GM23338 (cell line): ENCODE results near the gene RPL37. TPM values are rescaled to one million over a fixed set of nuclear protein-coding genes. Genes with fewer than 3 reads are reported as not detected.
A peak's percentile ranks its signal among the peaks of the same experiment; 100 is the strongest.

Experiments used
- ATAC-seq: fragments of 200-7000 bp; cut with Tn5 transposase; 3 replicates; pipeline ENCODE4 v1.9.1; 2020
- DNase-seq: peaks from one replicate; pipeline ENCODE4 v3.0.0-alpha.2; 2015; ENCODE audit warnings: low spot score
- H2AFZ ChIP-seq: fragments of 200-600 bp; sonication (generic); 2 replicates; pipeline ENCODE4 v1.8.0; 2016; ENCODE audit warnings: antibody characterized with exemption, mild to moderate bottlenecking, moderate library complexity
- H3F3A ChIP-seq: fragments of 200-600 bp; sonication (generic); replicated peaks from 2 replicates; pipeline ENCODE4 v1.8.0; 2017; ENCODE audit warnings: antibody characterized with exemption, mixed run types, low read depth
- H3K27ac ChIP-seq: fragments of 200-600 bp; sonication (generic); 2 replicates; pipeline ENCODE4 v1.6.1; 2016; ENCODE audit warnings: low read depth
- H3K27me3 ChIP-seq: fragments of 200-600 bp; sonication (generic); 2 replicates; pipeline ENCODE4 v1.8.0; 2016; ENCODE audit warnings: mild to moderate bottlenecking, mixed run types, moderate library complexity; ENCODE audit not compliant: insufficient read depth
- H3K36me3 ChIP-seq: fragments of 200-600 bp; sonication (generic); 2 replicates; pipeline ENCODE4 v1.8.0; 2016; ENCODE audit warnings: mild to moderate bottlenecking; ENCODE audit not compliant: insufficient read depth
- H3K4me1 ChIP-seq: fragments of 200-600 bp; sonication (generic); 2 replicates; pipeline ENCODE4 v1.8.0; 2016; ENCODE audit warnings: mild to moderate bottlenecking, moderate library complexity; ENCODE audit not compliant: insufficient read depth
- H3K4me2 ChIP-seq: fragments of 200-600 bp; sonication (generic); 2 replicates; pipeline ENCODE4 v1.7.1; 2017; ENCODE audit warnings: mixed run types
- H3K4me3 ChIP-seq: fragments of 200-600 bp; sonication (generic); 2 replicates; pipeline ENCODE4 v1.6.1; 2016; ENCODE audit warnings: mixed run types
- H3K79me2 ChIP-seq: fragments of 200-600 bp; sonication (generic); replicated peaks from 2 replicates; pipeline ENCODE4 v1.8.0; 2017; ENCODE audit warnings: mild to moderate bottlenecking; ENCODE audit not compliant: insufficient read depth
- H3K9me2 ChIP-seq: fragments of 200-600 bp; sonication (generic); 2 replicates; pipeline ENCODE4 v1.8.0; 2017; ENCODE audit not compliant: insufficient read depth
- H4K20me1 ChIP-seq: fragments of 200-600 bp; sonication (generic); replicated peaks from 2 replicates; pipeline ENCODE4 v1.8.0; 2017; ENCODE audit warnings: mild to moderate bottlenecking; ENCODE audit not compliant: insufficient read depth
- H3K27ac Mint-ChIP-seq: 2 replicates; pipeline ENCODE4 v1.8.0; 2020; ENCODE audit warnings: inconsistent platforms, mild to moderate bottlenecking, moderate library complexity, mixed read lengths
- H3K27me3 Mint-ChIP-seq: 3 replicates; pipeline ENCODE4 v1.8.0; 2022; ENCODE audit warnings: low read depth, mild to moderate bottlenecking, moderate library complexity, mixed read lengths, inconsistent platforms; ENCODE audit not compliant: insufficient read depth, poor library complexity
- H3K36me3 Mint-ChIP-seq: 3 replicates; pipeline ENCODE4 v1.8.0; 2021; ENCODE audit warnings: low read depth, mild to moderate bottlenecking, inconsistent platforms, moderate library complexity, mixed read lengths
- H3K4me1 Mint-ChIP-seq: 3 replicates; pipeline ENCODE4 v1.8.0; 2020; ENCODE audit warnings: mild to moderate bottlenecking, inconsistent platforms, mixed read lengths
- H3K4me3 Mint-ChIP-seq: 3 replicates; pipeline ENCODE4 v1.8.0; 2021; ENCODE audit warnings: moderate library complexity, mild to moderate bottlenecking, inconsistent platforms, mixed read lengths
- H3K9me3 Mint-ChIP-seq: 3 replicates; pipeline ENCODE4 v1.8.0; 2020; ENCODE audit warnings: moderate library complexity, mild to moderate bottlenecking, inconsistent platforms, mixed read lengths
- CREB1 ChIP-seq: fragments of 250-450 bp; sonication (Bioruptor Pico); IDR thresholded peaks from 2 replicates; pipeline ENCODE4 v1.5.0; 2020; ENCODE audit warnings: low read depth, mild to moderate bottlenecking, moderate library complexity
- ETS1 ChIP-seq: IDR thresholded peaks from 2 replicates; pipeline ENCODE4 v1.6.1; 2016; ENCODE audit warnings: antibody characterized with exemption
- EZH2 ChIP-seq: fragments of 200-600 bp; sonication (generic); IDR thresholded peaks from one replicate; pipeline ENCODE4 v1.8.0; 2017; ENCODE audit warnings: antibody characterized with exemption, mild to moderate bottlenecking, low read depth; ENCODE audit not compliant: unreplicated experiment
- EZH2phosphoT487 ChIP-seq: fragments of 200-600 bp; sonication (generic); IDR thresholded peaks from one replicate; pipeline ENCODE4 v1.8.1; 2018; ENCODE audit warnings: antibody characterized with exemption; ENCODE audit not compliant: unreplicated experiment
- JUNB ChIP-seq: IDR thresholded peaks from one replicate; pipeline ENCODE4 v1.6.1; 2016; ENCODE audit warnings: antibody characterized with exemption; ENCODE audit not compliant: unreplicated experiment
- NANOG ChIP-seq: IDR thresholded peaks from 2 replicates; pipeline ENCODE4 v1.6.1; 2016; ENCODE audit warnings: antibody characterized with exemption, borderline replicate concordance
- POLR2AphosphoS5 ChIP-seq: IDR thresholded peaks from 2 replicates; pipeline ENCODE4 v1.6.1; 2016; ENCODE audit warnings: antibody characterized with exemption, low read depth
- ZNF114 ChIP-seq: fragments of 250-450 bp; sonication (Bioruptor Pico); IDR thresholded peaks from 2 replicates; pipeline ENCODE4 v1.5.0; 2020; ENCODE audit warnings: mild to moderate bottlenecking, moderate library complexity
- ZNF331 ChIP-seq: fragments of 250-450 bp; sonication (Bioruptor Pico); IDR thresholded peaks from 2 replicates; pipeline ENCODE4 v1.5.0; 2020; ENCODE audit warnings: low read depth, mild to moderate bottlenecking, moderate library complexity
- polyA plus RNA-seq: library from polyadenylated mRNA; unstranded; fragments of >200 nt; fragmentation: Nextera tagmentation; extraction: Ambion mirVana; gene quantifications from 2 replicates; pipeline ENCODE4 v1.2.1, GENCODE V29; 2016
- total RNA-seq: library from RNA; depleted of rRNA; stranded (reverse); fragments of >200 nt; shearing (Covaris generic); gene quantifications from 2 replicates; pipeline ENCODE4 v1.2.3, GENCODE V29; 2014
- TF ChIP-seq, protein P1 (sequence below): fragments of 250-450 bp; sonication (Bioruptor Pico); IDR thresholded peaks from 2 replicates; pipeline ENCODE4 v1.5.0; 2020; ENCODE audit warnings: mild to moderate bottlenecking, moderate library complexity
- TF ChIP-seq, protein P2 (sequence below), 2 experiments: fragments of 200-600 bp in 1 of 2; sonication (generic) in 1 of 2; conservative IDR thresholded peaks; 2 replicates each; pipeline versions ENCODE4 v1.5.1 to v1.6.1; 2016 to 2017; ENCODE audit warnings: antibody characterized with exemption in 2 of 2, low read depth in 2 of 2, mild to moderate bottlenecking in 2 of 2, moderate library complexity in 1 of 2

The RPL37 gene
- total and polyA plus RNA-seq, 2 experiments from 2014 or later, result 104 to 3,283 TPM

DNA sequence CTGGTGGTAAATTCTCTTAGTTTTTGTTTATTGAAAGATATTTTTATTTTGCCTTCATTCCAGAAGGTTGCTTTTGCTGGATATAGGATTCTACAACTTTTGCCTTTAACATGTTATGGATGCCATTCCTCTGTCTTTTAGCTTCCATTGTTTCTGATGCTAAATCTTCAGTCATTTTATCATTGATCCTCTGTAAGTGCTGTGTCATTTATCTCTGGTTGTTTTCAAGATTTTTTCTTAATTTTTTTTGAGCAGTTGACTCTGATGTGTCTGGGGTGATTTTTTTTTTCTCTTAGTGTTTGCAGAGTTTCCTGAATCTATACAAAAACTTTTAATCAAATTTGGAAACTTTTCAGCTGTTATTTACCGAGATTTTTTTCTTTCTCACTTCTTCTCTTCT is 12.5 kb upstream of the RPL37 start:
- TF ChIP-seq ETS1, result no peak
- no peak for TF ChIP-seq ZNF114 (CRISPR knock-in tag)
- TF ChIP-seq, protein P1, sequence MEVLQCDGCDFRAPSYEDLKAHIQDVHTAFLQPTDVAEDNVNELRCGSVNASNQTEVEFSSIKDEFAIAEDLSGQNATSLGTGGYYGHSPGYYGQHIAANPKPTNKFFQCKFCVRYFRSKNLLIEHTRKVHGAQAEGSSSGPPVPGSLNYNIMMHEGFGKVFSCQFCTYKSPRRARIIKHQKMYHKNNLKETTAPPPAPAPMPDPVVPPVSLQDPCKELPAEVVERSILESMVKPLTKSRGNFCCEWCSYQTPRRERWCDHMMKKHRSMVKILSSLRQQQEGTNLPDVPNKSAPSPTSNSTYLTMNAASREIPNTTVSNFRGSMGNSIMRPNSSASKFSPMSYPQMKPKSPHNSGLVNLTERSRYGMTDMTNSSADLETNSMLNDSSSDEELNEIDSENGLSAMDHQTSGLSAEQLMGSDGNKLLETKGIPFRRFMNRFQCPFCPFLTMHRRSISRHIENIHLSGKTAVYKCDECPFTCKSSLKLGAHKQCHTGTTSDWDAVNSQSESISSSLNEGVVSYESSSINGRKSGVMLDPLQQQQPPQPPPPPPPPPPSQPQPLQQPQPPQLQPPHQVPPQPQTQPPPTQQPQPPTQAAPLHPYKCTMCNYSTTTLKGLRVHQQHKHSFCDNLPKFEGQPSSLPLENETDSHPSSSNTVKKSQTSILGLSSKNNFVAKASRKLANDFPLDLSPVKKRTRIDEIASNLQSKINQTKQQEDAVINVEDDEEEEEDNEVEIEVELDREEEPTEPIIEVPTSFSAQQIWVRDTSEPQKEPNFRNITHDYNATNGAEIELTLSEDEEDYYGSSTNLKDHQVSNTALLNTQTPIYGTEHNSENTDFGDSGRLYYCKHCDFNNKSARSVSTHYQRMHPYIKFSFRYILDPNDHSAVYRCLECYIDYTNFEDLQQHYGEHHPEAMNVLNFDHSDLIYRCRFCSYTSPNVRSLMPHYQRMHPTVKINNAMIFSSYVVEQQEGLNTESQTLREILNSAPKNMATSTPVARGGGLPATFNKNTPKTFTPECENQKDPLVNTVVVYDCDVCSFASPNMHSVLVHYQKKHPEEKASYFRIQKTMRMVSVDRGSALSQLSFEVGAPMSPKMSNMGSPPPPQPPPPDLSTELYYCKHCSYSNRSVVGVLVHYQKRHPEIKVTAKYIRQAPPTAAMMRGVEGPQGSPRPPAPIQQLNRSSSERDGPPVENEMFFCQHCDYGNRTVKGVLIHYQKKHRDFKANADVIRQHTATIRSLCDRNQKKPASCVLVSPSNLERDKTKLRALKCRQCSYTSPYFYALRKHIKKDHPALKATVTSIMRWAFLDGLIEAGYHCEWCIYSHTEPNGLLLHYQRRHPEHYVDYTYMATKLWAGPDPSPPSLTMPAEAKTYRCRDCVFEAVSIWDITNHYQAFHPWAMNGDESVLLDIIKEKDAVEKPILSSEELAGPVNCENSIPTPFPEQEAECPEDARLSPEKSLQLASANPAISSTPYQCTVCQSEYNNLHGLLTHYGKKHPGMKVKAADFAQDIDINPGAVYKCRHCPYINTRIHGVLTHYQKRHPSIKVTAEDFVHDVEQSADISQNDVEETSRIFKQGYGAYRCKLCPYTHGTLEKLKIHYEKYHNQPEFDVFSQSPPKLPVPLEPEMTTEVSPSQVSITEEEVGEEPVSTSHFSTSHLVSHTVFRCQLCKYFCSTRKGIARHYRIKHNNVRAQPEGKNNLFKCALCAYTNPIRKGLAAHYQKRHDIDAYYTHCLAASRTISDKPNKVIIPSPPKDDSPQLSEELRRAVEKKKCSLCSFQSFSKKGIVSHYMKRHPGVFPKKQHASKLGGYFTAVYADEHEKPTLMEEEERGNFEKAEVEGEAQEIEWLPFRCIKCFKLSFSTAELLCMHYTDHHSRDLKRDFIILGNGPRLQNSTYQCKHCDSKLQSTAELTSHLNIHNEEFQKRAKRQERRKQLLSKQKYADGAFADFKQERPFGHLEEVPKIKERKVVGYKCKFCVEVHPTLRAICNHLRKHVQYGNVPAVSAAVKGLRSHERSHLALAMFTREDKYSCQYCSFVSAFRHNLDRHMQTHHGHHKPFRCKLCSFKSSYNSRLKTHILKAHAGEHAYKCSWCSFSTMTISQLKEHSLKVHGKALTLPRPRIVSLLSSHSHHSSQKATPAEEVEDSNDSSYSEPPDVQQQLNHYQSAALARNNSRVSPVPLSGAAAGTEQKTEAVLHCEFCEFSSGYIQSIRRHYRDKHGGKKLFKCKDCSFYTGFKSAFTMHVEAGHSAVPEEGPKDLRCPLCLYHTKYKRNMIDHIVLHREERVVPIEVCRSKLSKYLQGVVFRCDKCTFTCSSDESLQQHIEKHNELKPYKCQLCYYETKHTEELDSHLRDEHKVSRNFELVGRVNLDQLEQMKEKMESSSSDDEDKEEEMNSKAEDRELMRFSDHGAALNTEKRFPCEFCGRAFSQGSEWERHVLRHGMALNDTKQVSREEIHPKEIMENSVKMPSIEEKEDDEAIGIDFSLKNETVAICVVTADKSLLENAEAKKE, result no peak
- no peak for TF ChIP-seq EZH2
- no peak for TF ChIP-seq JUNB
- no peak for TF ChIP-seq NANOG
- TF ChIP-seq EZH2phosphoT487, result no peak
- no peak for TF ChIP-seq POLR2AphosphoS5
- TF ChIP-seq, protein P2, sequence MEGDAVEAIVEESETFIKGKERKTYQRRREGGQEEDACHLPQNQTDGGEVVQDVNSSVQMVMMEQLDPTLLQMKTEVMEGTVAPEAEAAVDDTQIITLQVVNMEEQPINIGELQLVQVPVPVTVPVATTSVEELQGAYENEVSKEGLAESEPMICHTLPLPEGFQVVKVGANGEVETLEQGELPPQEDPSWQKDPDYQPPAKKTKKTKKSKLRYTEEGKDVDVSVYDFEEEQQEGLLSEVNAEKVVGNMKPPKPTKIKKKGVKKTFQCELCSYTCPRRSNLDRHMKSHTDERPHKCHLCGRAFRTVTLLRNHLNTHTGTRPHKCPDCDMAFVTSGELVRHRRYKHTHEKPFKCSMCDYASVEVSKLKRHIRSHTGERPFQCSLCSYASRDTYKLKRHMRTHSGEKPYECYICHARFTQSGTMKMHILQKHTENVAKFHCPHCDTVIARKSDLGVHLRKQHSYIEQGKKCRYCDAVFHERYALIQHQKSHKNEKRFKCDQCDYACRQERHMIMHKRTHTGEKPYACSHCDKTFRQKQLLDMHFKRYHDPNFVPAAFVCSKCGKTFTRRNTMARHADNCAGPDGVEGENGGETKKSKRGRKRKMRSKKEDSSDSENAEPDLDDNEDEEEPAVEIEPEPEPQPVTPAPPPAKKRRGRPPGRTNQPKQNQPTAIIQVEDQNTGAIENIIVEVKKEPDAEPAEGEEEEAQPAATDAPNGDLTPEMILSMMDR (conservative IDR thresholded peaks at IDR 0.05; ENCODE audit: low read depth in 2 of 2), result no peak
- TF ChIP-seq CREB1 (CRISPR knock-in tag), result no peak
- no peak for TF ChIP-seq ZNF331 (CRISPR knock-in tag)
- H4K20me1 ChIP-seq, result no peaks in the 10 kb centered on the region
- H3K27ac Mint-ChIP-seq, result peak overlapping the region; percentile 90
- no peaks in the 10 kb centered on the region for H3K9me3 Mint-ChIP-seq
- no peak overlapping the region for H3K4me3 Mint-ChIP-seq
- H3K4me1 Mint-ChIP-seq, result peaks cover 3% of the 10 kb centered on the region; the same call in 1 of the 3 replicates
- no peaks in the 10 kb centered on the region for H3K79me2 ChIP-seq
- H3K27me3 Mint-ChIP-seq, result no peaks in the 10 kb centered on the region
- no peaks in the 10 kb centered on the region for H3K9me2 ChIP-seq
- no peaks in the 10 kb centered on the region for H3K36me3 ChIP-seq
- DNase-seq (no peak), ATAC-seq (no peak)
- H3K4me3 ChIP-seq, result no peak overlapping the region
- H3K27ac ChIP-seq, result no peak overlapping the region
- no peak overlapping the region for H3K4me2 ChIP-seq
- H3K4me1 ChIP-seq, result peaks cover 7% of the 10 kb centered on the region; the same call in 1 of the 2 replicates
- H3F3A ChIP-seq, result no peaks in the 10 kb centered on the region
- 0 out of 2 replicates have a peak overlapping the region, but pooled peaks have one; percentile 1 for H2AFZ ChIP-seq
- no peaks in the 10 kb centered on the region for H3K27me3 ChIP-seq
- H3K36me3 Mint-ChIP-seq, result no peaks in the 10 kb centered on the region
